H9 (cell line): ENCODE measurements around the gene STK26. TPM values are rescaled to one million over a fixed set of nuclear protein-coding genes. Genes with fewer than 3 reads are reported as not detected.

Experiments used
- DNase-seq: peaks from one replicate; pipeline ENCODE4 v3.0.0-alpha.2; 2017
- H2AFZ ChIP-seq: one replicate; pipeline ENCODE4 v1.6.1; 2013; ENCODE audit warnings: mild to moderate bottlenecking, low read length, control low read depth, moderate library complexity
- H2AK5ac ChIP-seq: 2 replicates; pipeline ENCODE4 v1.6.1; 2013; ENCODE audit warnings: low read length, control low read depth, mixed read lengths; ENCODE audit not compliant: insufficient read length
- H2BK120ac ChIP-seq: one replicate; pipeline ENCODE4 v1.6.1; 2013; ENCODE audit warnings: low read depth, mild to moderate bottlenecking, low read length, control low read depth, inconsistent platforms; ENCODE audit not compliant: poor library complexity, severe bottlenecking
- H2BK12ac ChIP-seq: 2 replicates; pipeline ENCODE4 v1.6.1; 2013; ENCODE audit warnings: low read length, control low read depth, mixed read lengths, low read depth; ENCODE audit not compliant: insufficient read length
- H2BK15ac ChIP-seq: 2 replicates; pipeline ENCODE4 v1.6.1; 2013; ENCODE audit warnings: low read depth, low read length, control low read depth
- H2BK20ac ChIP-seq: one replicate; pipeline ENCODE4 v1.6.1; 2013; ENCODE audit warnings: low read depth, mild to moderate bottlenecking, low read length, control low read depth, inconsistent platforms; ENCODE audit not compliant: poor library complexity, severe bottlenecking
- H2BK5ac ChIP-seq: 2 replicates; pipeline ENCODE4 v1.6.1; 2013; ENCODE audit warnings: low read length, control low read depth, mixed read lengths; ENCODE audit not compliant: insufficient read length
- H3K14ac ChIP-seq: 2 replicates; pipeline ENCODE4 v1.6.1; 2013; ENCODE audit warnings: low read length, control low read depth; ENCODE audit not compliant: insufficient read depth
- H3K18ac ChIP-seq: 2 replicates; pipeline ENCODE4 v1.6.1; 2013; ENCODE audit warnings: low read depth, mild to moderate bottlenecking, mixed read lengths, low read length, control low read depth; ENCODE audit not compliant: insufficient read length
- H3K23ac ChIP-seq: 2 replicates; pipeline ENCODE4 v1.6.1; 2013; ENCODE audit warnings: low read length, control low read depth, mixed read lengths, low read depth; ENCODE audit not compliant: insufficient read length
- H3K23me2 ChIP-seq: 2 replicates; pipeline ENCODE4 v1.6.1; 2013; ENCODE audit warnings: low read depth, mild to moderate bottlenecking, mixed read lengths, low read length, control low read depth; ENCODE audit not compliant: insufficient read length, poor library complexity, severe bottlenecking
- H3K27ac ChIP-seq: 2 replicates; pipeline ENCODE4 v1.5.1; 2013; ENCODE audit warnings: low read length, control low read depth, mixed read lengths, low read depth; ENCODE audit not compliant: insufficient read length
- H3K27me3 ChIP-seq: 2 replicates; pipeline ENCODE4 v1.6.1; 2013; ENCODE audit warnings: low read length, control low read depth, inconsistent platforms; ENCODE audit not compliant: insufficient read depth
- H3K4ac ChIP-seq: 2 replicates; pipeline ENCODE4 v1.6.1; 2013; ENCODE audit warnings: low read depth, mild to moderate bottlenecking, control low read depth, inconsistent platforms, low read length, moderate library complexity
- H3K4me1 ChIP-seq: 2 replicates; pipeline ENCODE4 v1.6.1; 2013; ENCODE audit warnings: low read length, control low read depth, inconsistent platforms; ENCODE audit not compliant: insufficient read depth
- H3K4me2 ChIP-seq: 2 replicates; pipeline ENCODE4 v1.6.1; 2013; ENCODE audit warnings: low read length, control low read depth, mixed read lengths; ENCODE audit not compliant: insufficient read length, insufficient read depth
- H3K56ac ChIP-seq: 2 replicates; pipeline ENCODE4 v1.6.1; 2013; ENCODE audit warnings: low read depth, mild to moderate bottlenecking, mixed read lengths, low read length, control low read depth; ENCODE audit not compliant: insufficient read length
- H3K79me1 ChIP-seq: 2 replicates; pipeline ENCODE4 v1.6.1; 2013; ENCODE audit warnings: low read depth, mild to moderate bottlenecking, moderate library complexity, low read length, control low read depth, inconsistent platforms; ENCODE audit not compliant: insufficient read depth, poor library complexity, severe bottlenecking
- H3K79me2 ChIP-seq: 2 replicates; pipeline ENCODE4 v1.6.1; 2013; ENCODE audit warnings: low read length, control low read depth, inconsistent platforms; ENCODE audit not compliant: insufficient read depth
- H3K9ac ChIP-seq: 2 replicates; pipeline ENCODE4 v1.6.1; 2013; ENCODE audit warnings: low read length, control low read depth, mixed read lengths; ENCODE audit not compliant: insufficient read length; ENCODE audit errors: extremely low read depth
- H3K9me3 ChIP-seq: one replicate; pipeline ENCODE4 v1.6.1; 2013; ENCODE audit warnings: low read depth, low read length, inconsistent platforms; ENCODE audit not compliant: control insufficient read depth
- H3T11ph ChIP-seq: one replicate; pipeline ENCODE4 v1.6.1; 2013; ENCODE audit warnings: mild to moderate bottlenecking, low read length, control low read depth, inconsistent platforms
- H4K20me1 ChIP-seq: one replicate; pipeline ENCODE4 v1.6.1; 2013; ENCODE audit not compliant: control insufficient read depth, insufficient read length, insufficient read depth
- H4K5ac ChIP-seq: 2 replicates; pipeline ENCODE4 v1.6.1; 2013; ENCODE audit warnings: low read depth, mild to moderate bottlenecking, mixed read lengths, low read length, control low read depth; ENCODE audit not compliant: insufficient read length
- H4K8ac ChIP-seq: replicated peaks from 2 replicates; pipeline ENCODE4 v1.6.1; 2013; ENCODE audit warnings: low read length, control low read depth, mixed read lengths, low read depth; ENCODE audit not compliant: insufficient read length
- H4K91ac ChIP-seq: 2 replicates; pipeline ENCODE4 v1.6.1; 2013; ENCODE audit warnings: low read depth, mild to moderate bottlenecking, moderate library complexity, mixed read lengths, low read length, control low read depth; ENCODE audit not compliant: insufficient read length
- H3K27ac Mint-ChIP-seq, 3 experiments: 2 replicates in 2 of 3; 3 replicates in 1 of 3; pipeline ENCODE4 v1.8.0; 2020 to 2021; ENCODE audit warnings: mixed read lengths in 3 of 3, mild to moderate bottlenecking in 1 of 3, moderate library complexity in 1 of 3
- H3K27me3 Mint-ChIP-seq: 2 replicates; pipeline ENCODE4 v1.8.0; 2021; ENCODE audit warnings: low read depth, mild to moderate bottlenecking, moderate library complexity, mixed read lengths
- H3K36me3 Mint-ChIP-seq, 3 experiments: 2 replicates in 2 of 3; 3 replicates in 1 of 3; pipeline ENCODE4 v1.8.0; 2020 to 2021; ENCODE audit warnings: low read depth in 3 of 3, mixed read lengths in 3 of 3; ENCODE audit not compliant: insufficient read depth in 1 of 3
- H3K4me1 Mint-ChIP-seq, 2 experiments: 2 replicates each; pipeline ENCODE4 v1.8.0; 2020; ENCODE audit warnings: mixed read lengths in 2 of 2
- H3K4me3 Mint-ChIP-seq, 2 experiments: 2 replicates in 1 of 2; 3 replicates in 1 of 2; pipeline ENCODE4 v1.8.0; 2020 to 2021; ENCODE audit warnings: mild to moderate bottlenecking in 2 of 2, mixed read lengths in 2 of 2, moderate library complexity in 1 of 2
- H3K9me3 Mint-ChIP-seq, 2 experiments: 2 replicates in 1 of 2; 3 replicates in 1 of 2; pipeline ENCODE4 v1.8.0; 2020; ENCODE audit warnings: mild to moderate bottlenecking in 2 of 2, mixed read lengths in 2 of 2, moderate library complexity in 1 of 2
- total RNA-seq: library from RNA; stranded (reverse); gene quantifications from 2 replicates; pipeline ENCODE4 v1.2.1, GENCODE V29; 2021
- TF ChIP-seq, protein P1 (sequence below): fragments of 200-600 bp; sonication (generic); conservative IDR thresholded peaks from 3 replicates; pipeline ENCODE4 v1.8.0; 2021; ENCODE audit warnings: antibody characterized with exemption, mild to moderate bottlenecking

Gene STK26
- total RNA-seq, 1 experiment from 2014 or later, result 99.2 TPM

DNA sequence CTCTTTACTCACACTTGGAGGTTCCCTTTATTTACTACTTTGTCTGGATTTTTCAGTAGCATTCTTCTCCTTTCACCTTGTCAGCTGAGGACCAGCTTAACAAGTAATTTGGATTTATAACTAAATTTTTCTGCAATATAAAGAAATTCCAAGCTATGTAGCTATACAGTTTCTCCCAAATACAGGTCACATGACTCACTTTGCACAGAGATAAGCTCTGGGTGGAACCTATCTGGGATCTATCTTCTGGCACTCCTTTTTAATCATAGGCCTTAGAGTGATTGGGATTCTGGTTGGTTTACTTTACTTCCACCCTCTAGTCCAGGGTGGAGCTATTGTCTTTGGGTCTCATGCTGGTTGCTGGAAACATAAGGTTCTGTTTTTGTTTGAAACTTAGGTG lies 34.9 kb upstream of the STK26 start:
- H3K4me2 ChIP-seq, result no peak overlapping the region
- no peaks in the 10 kb centered on the region for H4K20me1 ChIP-seq
- no peak overlapping the region for H2BK12ac ChIP-seq
- Mint-ChIP-seq H3K4me1 (peaks cover 7 to 13% of the 10 kb centered on the region in 2 experiments), H3K4me3 (no peak overlapping the region), H3K27ac (no peak overlapping the region), H3K36me3 (no peaks in the 10 kb centered on the region), H3K27me3 (peaks cover 16% of the 10 kb centered on the region), H3K9me3 (no peaks in the 10 kb centered on the region; a peak in 1 of 5 replicates)
- no peaks in the 10 kb centered on the region for H3K79me1 ChIP-seq
- H3K9me3 ChIP-seq, result no peaks in the 10 kb centered on the region
- no peak overlapping the region for H3K56ac ChIP-seq
- no peak overlapping the region for H3K27ac ChIP-seq
- H3K9ac ChIP-seq, result no peak overlapping the region
- no peak overlapping the region for H3K14ac ChIP-seq
- no peak overlapping the region for H2BK120ac ChIP-seq
- no peak overlapping the region for H2BK5ac ChIP-seq
- H3K18ac ChIP-seq, result no peak overlapping the region
- H3K23ac ChIP-seq, result no peak overlapping the region
- TF ChIP-seq, protein P1, sequence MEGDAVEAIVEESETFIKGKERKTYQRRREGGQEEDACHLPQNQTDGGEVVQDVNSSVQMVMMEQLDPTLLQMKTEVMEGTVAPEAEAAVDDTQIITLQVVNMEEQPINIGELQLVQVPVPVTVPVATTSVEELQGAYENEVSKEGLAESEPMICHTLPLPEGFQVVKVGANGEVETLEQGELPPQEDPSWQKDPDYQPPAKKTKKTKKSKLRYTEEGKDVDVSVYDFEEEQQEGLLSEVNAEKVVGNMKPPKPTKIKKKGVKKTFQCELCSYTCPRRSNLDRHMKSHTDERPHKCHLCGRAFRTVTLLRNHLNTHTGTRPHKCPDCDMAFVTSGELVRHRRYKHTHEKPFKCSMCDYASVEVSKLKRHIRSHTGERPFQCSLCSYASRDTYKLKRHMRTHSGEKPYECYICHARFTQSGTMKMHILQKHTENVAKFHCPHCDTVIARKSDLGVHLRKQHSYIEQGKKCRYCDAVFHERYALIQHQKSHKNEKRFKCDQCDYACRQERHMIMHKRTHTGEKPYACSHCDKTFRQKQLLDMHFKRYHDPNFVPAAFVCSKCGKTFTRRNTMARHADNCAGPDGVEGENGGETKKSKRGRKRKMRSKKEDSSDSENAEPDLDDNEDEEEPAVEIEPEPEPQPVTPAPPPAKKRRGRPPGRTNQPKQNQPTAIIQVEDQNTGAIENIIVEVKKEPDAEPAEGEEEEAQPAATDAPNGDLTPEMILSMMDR, result no peak
- H2AK5ac ChIP-seq, result no peak overlapping the region
- H3K79me2 ChIP-seq, result no peaks in the 10 kb centered on the region
- H2BK20ac ChIP-seq, result no peak overlapping the region
- H3K27me3 ChIP-seq, result no peaks in the 10 kb centered on the region
- no peak overlapping the region for H3K4ac ChIP-seq
- no peak overlapping the region for H4K8ac ChIP-seq
- H2AFZ ChIP-seq, result no peak overlapping the region
- no peak for DNase-seq
- peaks cover 2% of the 10 kb centered on the region; the same call in 1 of the 2 replicates for H3K4me1 ChIP-seq
- H4K91ac ChIP-seq, result no peak overlapping the region
- H3T11ph ChIP-seq, result no peak overlapping the region
- no peak overlapping the region for H4K5ac ChIP-seq
- no peak overlapping the region for H2BK15ac ChIP-seq
- H3K23me2 ChIP-seq, result no peaks in the 10 kb centered on the region
